ENCODE measurements around the gene ACSL1. TPM values are rescaled to one million over a fixed set of nuclear protein-coding genes. Genes with fewer than 3 reads are reported as not detected.

ACSL1 gene
- total and polyA plus RNA-seq, 9 of the 15 experiments (the other 6 are each of a cell fraction or from before 2014, with no cell fraction given), result 6.7 to 24.1 (median 15.0) TPM

GRCh38 chr4:184732126-184732525, 93.6 kb downstream of the ACSL1 start (continued):
- TF ChIP-seq, protein P1, sequence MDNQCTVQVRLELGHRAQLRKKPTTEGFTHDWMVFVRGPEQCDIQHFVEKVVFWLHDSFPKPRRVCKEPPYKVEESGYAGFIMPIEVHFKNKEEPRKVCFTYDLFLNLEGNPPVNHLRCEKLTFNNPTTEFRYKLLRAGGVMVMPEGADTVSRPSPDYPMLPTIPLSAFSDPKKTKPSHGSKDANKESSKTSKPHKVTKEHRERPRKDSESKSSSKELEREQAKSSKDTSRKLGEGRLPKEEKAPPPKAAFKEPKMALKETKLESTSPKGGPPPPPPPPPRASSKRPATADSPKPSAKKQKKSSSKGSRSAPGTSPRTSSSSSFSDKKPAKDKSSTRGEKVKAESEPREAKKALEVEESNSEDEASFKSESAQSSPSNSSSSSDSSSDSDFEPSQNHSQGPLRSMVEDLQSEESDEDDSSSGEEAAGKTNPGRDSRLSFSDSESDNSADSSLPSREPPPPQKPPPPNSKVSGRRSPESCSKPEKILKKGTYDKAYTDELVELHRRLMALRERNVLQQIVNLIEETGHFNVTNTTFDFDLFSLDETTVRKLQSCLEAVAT (IDR thresholded peaks at IDR 0.05), result no peak
- no peak for TF ChIP-seq TCFL5 (CRISPR knock-in tag; conservative IDR thresholded peaks at IDR 0.05)
- no peak for TF ChIP-seq SMARCA5 (IDR thresholded peaks at IDR 0.05)
- TF ChIP-seq ZNF740 (CRISPR knock-in tag; IDR thresholded peaks at IDR 0.05), result no peak
- TF ChIP-seq ZNF740 (tag; IDR thresholded peaks at IDR 0.05), result no peak
- no peak for TF ChIP-seq NCOA1 (IDR thresholded peaks at IDR 0.05; ENCODE audit: low read depth)

DNA sequence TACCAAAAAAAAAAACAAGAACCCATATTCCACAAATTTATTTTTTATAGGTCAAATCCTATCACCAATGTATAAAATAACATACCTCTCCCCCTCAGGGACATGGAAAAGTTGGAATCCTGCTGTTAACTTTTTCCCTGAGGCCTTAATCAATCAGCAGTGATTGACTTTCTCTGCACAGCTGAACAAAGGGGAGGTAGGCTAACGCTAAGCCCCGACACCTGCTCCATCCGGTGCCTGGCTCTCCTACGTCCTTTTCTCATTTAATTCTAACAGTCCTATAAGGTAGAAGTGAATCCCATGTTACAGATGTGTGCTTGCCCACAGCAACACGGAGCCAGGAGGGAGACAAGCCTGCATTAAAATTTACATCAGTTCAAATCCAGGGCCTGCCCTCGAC, 94.7 kb downstream of the ACSL1 start:
- H3K27ac ChIP-seq (ENCODE audit: extremely low read depth, low read depth, low read length), result no peak overlapping the region
- H3K4me2 ChIP-seq (ENCODE audit: insufficient read depth, low read length), result no peak overlapping the region
- FAIRE-seq (no peak), DNase-seq (ENCODE audit: extremely low read depth in 1 of 4, low spot score in 3 of 4) (no peak), ATAC-seq (no peak)
- CTCF ChIA-PET (ENCODE audit: low intra/inter-chr PET ratio), result no interaction called here
- H3K27me3 ChIP-seq (ENCODE audit: control insufficient read depth in 2 of 2, insufficient read depth in 2 of 2, low read length in 2 of 2), result no peaks in the 10 kb centered on the region
- H3K4me1 ChIP-seq (replicated peaks in 1 of 2; ENCODE audit: control insufficient read depth in 2 of 2, insufficient read depth in 2 of 2, low read length in 2 of 2), result peaks cover 0 to 8% of the 10 kb centered on the region in 2 experiments; a peak in 1 of 5 replicates
- in situ Hi-C loops (cut with MboI) (no loop called here), intact Hi-C loops (cut with micrococcal nuclease) (loop anchor here (10.0 kb wide), 1 partner anchor 466 kb away; no protein-coding TSS in a partner anchor)
- TF ChIP-seq MAFF (IDR thresholded peaks at IDR 0.05; ENCODE audit: low read length), result no peak
- TF ChIP-seq ZNF639 (CRISPR knock-in tag; conservative IDR thresholded peaks at IDR 0.05 in 1 of 2, IDR thresholded peaks at IDR 0.05 in 1 of 2), result no peak
- TF ChIP-seq, protein P2, sequence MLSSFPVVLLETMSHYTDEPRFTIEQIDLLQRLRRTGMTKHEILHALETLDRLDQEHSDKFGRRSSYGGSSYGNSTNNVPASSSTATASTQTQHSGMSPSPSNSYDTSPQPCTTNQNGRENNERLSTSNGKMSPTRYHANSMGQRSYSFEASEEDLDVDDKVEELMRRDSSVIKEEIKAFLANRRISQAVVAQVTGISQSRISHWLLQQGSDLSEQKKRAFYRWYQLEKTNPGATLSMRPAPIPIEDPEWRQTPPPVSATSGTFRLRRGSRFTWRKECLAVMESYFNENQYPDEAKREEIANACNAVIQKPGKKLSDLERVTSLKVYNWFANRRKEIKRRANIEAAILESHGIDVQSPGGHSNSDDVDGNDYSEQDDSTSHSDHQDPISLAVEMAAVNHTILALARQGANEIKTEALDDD (IDR thresholded peaks at IDR 0.05), result no peak
- no peak for TF ChIP-seq RHOXF2B (CRISPR knock-in tag; conservative IDR thresholded peaks at IDR 0.05)
- TF ChIP-seq TCF3 (CRISPR knock-in tag; IDR thresholded peaks at IDR 0.05), result no peak
- no peak for TF ChIP-seq GATAD2A (IDR thresholded peaks at IDR 0.05)
- TF ChIP-seq HNRNPLL (IDR thresholded peaks at IDR 0.05; ENCODE audit: low read depth, low read length, poor library complexity, severe bottlenecking), result no peak
- no peak for TF ChIP-seq TAF7 (tag; IDR thresholded peaks at IDR 0.05)
- no peak for TF ChIP-seq CREB1 (IDR thresholded peaks at IDR 0.05)
- no peak for TF ChIP-seq CREB1 (CRISPR knock-in tag; IDR thresholded peaks at IDR 0.05)
- H3K9me1 ChIP-seq (ENCODE audit: control insufficient read depth, insufficient read depth, low read length), result no peaks in the 10 kb centered on the region
- POLR2A ChIA-PET, result interaction anchor here (1.6 kb wide), 1 partner anchor 9 kb away, joined by 4 read pairs; no protein-coding TSS in a partner anchor
- H3K9ac ChIP-seq (ENCODE audit: insufficient read depth in 1 of 2, low read depth in 2 of 2, low read length in 2 of 2), result no peak overlapping the region
- H3K36me3 ChIP-seq (ENCODE audit: control insufficient read depth, insufficient read depth, low read length), result peaks cover 59% of the 10 kb centered on the region
- WGBS (ENCODE audit: insufficient coverage, low coverage, missing lambda C conversion rate), result 82% methylated on average over 6 of the region's 6 CpGs
- BruUV-seq (replicated peaks), result no TSS peak
- no peak overlapping the region for H3K4me3 ChIP-seq
- no peaks in the 10 kb centered on the region for H4K20me1 ChIP-seq (replicated peaks; ENCODE audit: control insufficient read depth, insufficient read depth, low read length)
- no peak overlapping the region for H2AFZ ChIP-seq (ENCODE audit: low read depth, low read length)
- H3K9me3 ChIP-seq (replicated peaks; ENCODE audit: control insufficient read depth, insufficient read depth, low read depth, low read length), result no peaks in the 10 kb centered on the region
- peaks cover 55% of the 10 kb centered on the region for H3K79me2 ChIP-seq (ENCODE audit: control insufficient read depth, insufficient read depth, low read length)

Data from K562 (cell line).